ENCODE data around the gene NPC2. TPM values are rescaled to one million over a fixed set of nuclear protein-coding genes. Genes with fewer than 3 reads are reported as not detected.
A peak's percentile ranks its signal among the peaks of the same experiment; 100 is the strongest.

The NPC2 gene
- polyA plus RNA-seq (2013): 842 and 851 TPM in 2 replicates

- peak within 1 kb of the TSS; percentile 83 for H3K4ac ChIP-seq (ENCODE audit: low read depth, low read length)
- H2BK5ac ChIP-seq (ENCODE audit: low read depth, low read length, poor library complexity): peak within 1 kb of the TSS; percentile 87
- peak within 1 kb of the TSS; percentile 86 for H3K27ac ChIP-seq (ENCODE audit: low read depth, low read length)
- peak within 1 kb of the TSS; percentile 97 for H4K8ac ChIP-seq (ENCODE audit: low read depth, low read length)
- H3K36me3 ChIP-seq (ENCODE audit: control insufficient read depth in 1 of 2, insufficient read depth in 2 of 2, low read length in 2 of 2): no peaks in the 10 kb centered on the region
- H3K79me2 ChIP-seq (ENCODE audit: control insufficient read depth, insufficient read depth, low read length, poor library complexity): peaks cover 9% of the 10 kb centered on the region
- peak within 1 kb of the TSS; percentile 88 for H3K9ac ChIP-seq (ENCODE audit: low read length)
- H3K27me3 ChIP-seq (ENCODE audit: insufficient read depth, low read length): no peaks in the 10 kb centered on the region
- H2BK12ac ChIP-seq (ENCODE audit: low read length): peak within 1 kb of the TSS; percentile 71
- H3K14ac ChIP-seq (ENCODE audit: low read length): peak within 1 kb of the TSS; percentile 95
- peaks cover 2 to 9% of the 10 kb centered on the region in 2 experiments for H3K4me1 ChIP-seq (ENCODE audit: control insufficient read depth in 1 of 2, insufficient read depth in 2 of 2, low read length in 2 of 2)
- peaks cover 10% of the 10 kb centered on the region for H3K79me1 ChIP-seq (ENCODE audit: low read length)
- H3K4me2 ChIP-seq (ENCODE audit: low read length): peak within 1 kb of the TSS; percentile 93
- H4K12ac ChIP-seq (ENCODE audit: low read depth, low read length): peak within 1 kb of the TSS; percentile 79
- WGBS (ENCODE audit: extremely low coverage, insufficient coverage, insufficient read length): no CpG with 5 or more reads among the region's 35 CpGs
- H4K91ac ChIP-seq (ENCODE audit: low read depth, low read length): peak within 1 kb of the TSS; percentile 86
- H3K4me3 ChIP-seq (ENCODE audit: low read depth, low read length): peak within 1 kb of the TSS; percentile 96
- no peaks in the 10 kb centered on the region for H3K9me3 ChIP-seq (ENCODE audit: insufficient read depth, low read depth, low read length)
- H3K18ac ChIP-seq (ENCODE audit: low read length): peak within 1 kb of the TSS; percentile 93
- H2BK120ac ChIP-seq (ENCODE audit: insufficient read depth, low read length, poor library complexity): peak within 1 kb of the TSS; percentile 67
- DNase-seq: no peak
- no peak within 1 kb of the TSS for H3K23ac ChIP-seq (ENCODE audit: low read length)
- H2AK5ac ChIP-seq (ENCODE audit: low read length): peak within 1 kb of the TSS; percentile 71
- peak within 1 kb of the TSS; percentile 98 for H2AFZ ChIP-seq (ENCODE audit: insufficient read depth, low read length, poor library complexity)
These were observed at the start of gene NPC2 for GRCh38 chr14:74492776-74493342. NPC2 (minus strand) TSS chr14:74493305; CDS start chr14:74493274, 31 bp downstream.

- Histone ChIP-seq H3K27me3 (ENCODE audit: insufficient read depth, low read length) (no peaks in the 10 kb centered on the region), H3K14ac (ENCODE audit: low read length) (no peak overlapping the region), H3K4me3 (ENCODE audit: low read depth, low read length) (no peak overlapping the region), H3K23ac (ENCODE audit: low read length) (no peak overlapping the region), H2BK120ac (ENCODE audit: insufficient read depth, low read length, poor library complexity) (no peak overlapping the region), H4K12ac (ENCODE audit: low read depth, low read length) (no peak overlapping the region), H4K91ac (ENCODE audit: low read depth, low read length) (no peak overlapping the region), H3K4me2 (ENCODE audit: low read length) (no peak overlapping the region), H3K27ac (ENCODE audit: low read depth, low read length) (no peak overlapping the region), H2BK5ac (ENCODE audit: low read depth, low read length, poor library complexity) (no peak overlapping the region), H3K18ac (ENCODE audit: low read length) (no peak overlapping the region), H2AFZ (ENCODE audit: insufficient read depth, low read length, poor library complexity) (no peak overlapping the region), H2AK5ac (ENCODE audit: low read length) (no peak overlapping the region), H3K79me1 (ENCODE audit: low read length) (no peaks in the 10 kb centered on the region), H3K79me2 (ENCODE audit: control insufficient read depth, insufficient read depth, low read length, poor library complexity) (no peaks in the 10 kb centered on the region), H3K4me1 (ENCODE audit: control insufficient read depth in 1 of 2, insufficient read depth in 2 of 2, low read length in 2 of 2) (no peaks in the 10 kb centered on the region), H4K8ac (ENCODE audit: low read depth, low read length) (no peak overlapping the region), H3K4ac (ENCODE audit: low read depth, low read length) (no peak overlapping the region), H3K9me3 (ENCODE audit: insufficient read depth, low read depth, low read length) (no peaks in the 10 kb centered on the region), H3K9ac (ENCODE audit: low read length) (no peak overlapping the region), H3K36me3 (ENCODE audit: control insufficient read depth in 1 of 2, insufficient read depth in 2 of 2, low read length in 2 of 2) (no peaks in the 10 kb centered on the region), H2BK12ac (ENCODE audit: low read length) (no peak overlapping the region)
- no CpG with 5 or more reads among the region's 10 CpGs for WGBS (ENCODE audit: extremely low coverage, insufficient coverage, insufficient read length)
- no peak for DNase-seq
These were observed 49.1 kb upstream of the NPC2 start for GRCh38 chr14:74542056-74542685.

GRCh38 chr14:74541225-74541624 is 48.1 kb upstream of the NPC2 start:
- no peak overlapping the region for H3K4ac ChIP-seq (ENCODE audit: low read depth, low read length)
- H2BK120ac ChIP-seq (ENCODE audit: insufficient read depth, low read length, poor library complexity): no peak overlapping the region
- H3K4me2 ChIP-seq (ENCODE audit: low read length): no peak overlapping the region
- no peaks in the 10 kb centered on the region for H3K79me1 ChIP-seq (ENCODE audit: low read length)
- no CpG with 5 or more reads among the region's 3 CpGs for WGBS (ENCODE audit: extremely low coverage, insufficient coverage, insufficient read length)
- no peak overlapping the region for H2BK5ac ChIP-seq (ENCODE audit: low read depth, low read length, poor library complexity)
- no peaks in the 10 kb centered on the region for H3K9me3 ChIP-seq (ENCODE audit: insufficient read depth, low read depth, low read length)
- H3K14ac ChIP-seq (ENCODE audit: low read length): no peak overlapping the region
- no peaks in the 10 kb centered on the region for H3K27me3 ChIP-seq (ENCODE audit: insufficient read depth, low read length)
- H3K4me1 ChIP-seq (ENCODE audit: control insufficient read depth in 1 of 2, insufficient read depth in 2 of 2, low read length in 2 of 2): no peaks in the 10 kb centered on the region
- no peak overlapping the region for H4K8ac ChIP-seq (ENCODE audit: low read depth, low read length)
- no peak overlapping the region for H3K27ac ChIP-seq (ENCODE audit: low read depth, low read length)
- H2BK12ac ChIP-seq (ENCODE audit: low read length): no peak overlapping the region
- H4K91ac ChIP-seq (ENCODE audit: low read depth, low read length): no peak overlapping the region
- DNase-seq: no peak
- H3K4me3 ChIP-seq (ENCODE audit: low read depth, low read length): no peak overlapping the region
- no peak overlapping the region for H3K9ac ChIP-seq (ENCODE audit: low read length)
- H3K79me2 ChIP-seq (ENCODE audit: control insufficient read depth, insufficient read depth, low read length, poor library complexity): no peaks in the 10 kb centered on the region
- no peak overlapping the region for H4K12ac ChIP-seq (ENCODE audit: low read depth, low read length)
- H3K18ac ChIP-seq (ENCODE audit: low read length): no peak overlapping the region
- no peak overlapping the region for H3K23ac ChIP-seq (ENCODE audit: low read length)
- H3K36me3 ChIP-seq (ENCODE audit: control insufficient read depth in 1 of 2, insufficient read depth in 2 of 2, low read length in 2 of 2): no peaks in the 10 kb centered on the region
- H2AK5ac ChIP-seq (ENCODE audit: low read length): no peak overlapping the region
- no peak overlapping the region for H2AFZ ChIP-seq (ENCODE audit: insufficient read depth, low read length, poor library complexity)

- Histone ChIP-seq H3K4me1 (ENCODE audit: control insufficient read depth in 1 of 2, insufficient read depth in 2 of 2, low read length in 2 of 2) (no peaks in the 10 kb centered on the region), H3K9me3 (ENCODE audit: insufficient read depth, low read depth, low read length) (no peaks in the 10 kb centered on the region), H3K23ac (ENCODE audit: low read length) (no peak overlapping the region), H3K14ac (ENCODE audit: low read length) (no peak overlapping the region), H2BK5ac (ENCODE audit: low read depth, low read length, poor library complexity) (no peak overlapping the region), H3K4me2 (ENCODE audit: low read length) (no peak overlapping the region), H3K27me3 (ENCODE audit: insufficient read depth, low read length) (no peaks in the 10 kb centered on the region), H4K8ac (ENCODE audit: low read depth, low read length) (no peak overlapping the region), H3K4ac (ENCODE audit: low read depth, low read length) (no peak overlapping the region), H2BK120ac (ENCODE audit: insufficient read depth, low read length, poor library complexity) (no peak overlapping the region), H2AK5ac (ENCODE audit: low read length) (no peak overlapping the region), H3K4me3 (ENCODE audit: low read depth, low read length) (no peak overlapping the region), H2AFZ (ENCODE audit: insufficient read depth, low read length, poor library complexity) (no peak overlapping the region), H3K79me1 (ENCODE audit: low read length) (no peaks in the 10 kb centered on the region), H3K18ac (ENCODE audit: low read length) (no peak overlapping the region), H3K36me3 (ENCODE audit: control insufficient read depth in 1 of 2, insufficient read depth in 2 of 2, low read length in 2 of 2) (no peaks in the 10 kb centered on the region), H4K91ac (ENCODE audit: low read depth, low read length) (no peak overlapping the region), H3K9ac (ENCODE audit: low read length) (no peak overlapping the region), H3K27ac (ENCODE audit: low read depth, low read length) (no peak overlapping the region), H2BK12ac (ENCODE audit: low read length) (no peak overlapping the region), H4K12ac (ENCODE audit: low read depth, low read length) (no peak overlapping the region), H3K79me2 (ENCODE audit: control insufficient read depth, insufficient read depth, low read length, poor library complexity) (no peaks in the 10 kb centered on the region)
- no CpG with 5 or more reads among the region's 4 CpGs for WGBS (ENCODE audit: extremely low coverage, insufficient coverage, insufficient read length)
- no peak for DNase-seq
These were observed 46.4 kb upstream of the NPC2 start for GRCh38 chr14:74539503-74539902.
